HG02943 (cell line): ENCODE data around the gene SIGMAR1.
"Not testable (repeated sequence)": the region's sequence is repeated elsewhere in the genome, so short reads cannot be mapped to it uniquely, and the experiment has no call there.

Experiments
- ATAC-seq: cut with Tn5 transposase; IDR thresholded peaks from one replicate; pipeline ENCODE4 v1.9.1; 2021; ENCODE audit warnings: mild to moderate bottlenecking, low read depth, moderate library complexity; ENCODE audit not compliant: unreplicated experiment

SIGMAR1 gene

DNA sequence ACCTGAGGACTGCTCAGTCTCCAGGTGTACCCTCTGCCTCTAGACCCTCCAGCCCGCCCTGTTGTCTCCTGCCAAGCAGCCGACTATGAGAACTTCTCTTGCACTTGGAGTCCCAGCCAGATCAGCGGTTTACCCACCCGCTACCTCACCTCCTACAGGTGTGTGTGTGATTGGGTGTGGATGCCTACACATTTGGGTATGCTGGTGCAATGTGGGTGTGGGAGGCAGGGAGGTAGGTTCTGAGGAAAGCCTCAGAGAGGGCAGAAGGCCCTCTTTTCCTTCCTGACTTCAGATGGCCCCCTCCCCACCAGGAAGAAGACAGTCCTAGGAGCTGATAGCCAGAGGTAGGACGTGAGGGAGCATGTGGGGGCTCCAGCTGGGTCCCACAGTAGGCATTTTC, 19.4 kb upstream of the SIGMAR1 start:
- no peak for ATAC-seq

DNA sequence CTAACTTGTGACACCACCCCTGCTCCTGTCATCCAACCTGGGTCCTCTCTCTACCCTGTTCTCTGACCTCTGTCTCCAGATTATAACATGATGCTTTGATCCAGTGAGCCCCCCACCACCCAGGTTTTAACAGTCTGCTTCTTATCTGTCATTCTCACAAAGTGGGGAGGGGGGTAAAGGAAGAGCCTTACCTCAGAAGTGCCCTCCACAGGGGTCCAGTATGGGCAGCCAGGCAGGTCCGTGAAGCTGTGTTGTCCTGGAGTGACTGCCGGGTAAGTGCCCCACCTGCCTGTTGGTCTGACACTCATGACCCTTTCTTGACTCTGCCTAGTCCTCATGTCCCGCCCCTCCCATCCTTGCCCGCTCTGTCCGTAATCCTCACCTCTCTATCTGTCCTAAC, 17.8 kb upstream of the SIGMAR1 start:
- no peak for ATAC-seq

DNA sequence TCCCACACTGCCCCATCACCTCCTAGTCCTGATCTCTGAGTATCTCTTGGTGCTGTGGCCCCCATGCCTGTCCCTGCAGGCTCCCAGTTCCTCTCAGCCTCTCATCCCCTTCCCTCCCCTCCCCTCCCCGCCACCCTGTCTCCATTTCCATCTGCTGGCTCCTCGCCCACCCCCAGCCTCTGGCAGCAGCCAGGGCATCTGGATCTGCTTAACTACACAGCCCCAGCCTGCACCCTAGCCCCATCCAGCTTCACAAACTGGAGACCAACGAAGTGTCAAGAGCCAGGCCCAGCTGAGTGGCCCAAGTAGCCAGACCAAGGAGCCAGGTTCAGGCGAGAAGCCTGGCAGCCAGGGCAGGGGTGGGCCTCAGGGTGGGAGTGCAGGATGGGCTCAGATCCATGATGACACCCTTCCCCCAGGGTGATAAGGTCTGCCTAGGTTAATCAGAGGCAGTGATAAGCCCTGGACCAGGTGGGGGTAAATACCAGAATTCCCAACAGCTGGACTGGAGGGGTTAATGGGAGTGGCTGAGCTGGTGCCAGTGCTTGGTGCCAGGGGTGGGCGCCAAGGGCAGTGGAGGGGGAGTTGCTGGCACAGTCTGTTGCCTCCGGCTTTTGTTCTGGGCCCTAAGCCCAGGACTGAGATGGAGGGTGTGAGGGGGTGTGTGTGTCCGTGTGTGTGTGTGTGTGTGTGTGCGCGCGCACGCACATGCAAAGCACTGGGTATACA, 16.9 kb upstream of the SIGMAR1 start:
- ATAC-seq: no peak

DNA sequence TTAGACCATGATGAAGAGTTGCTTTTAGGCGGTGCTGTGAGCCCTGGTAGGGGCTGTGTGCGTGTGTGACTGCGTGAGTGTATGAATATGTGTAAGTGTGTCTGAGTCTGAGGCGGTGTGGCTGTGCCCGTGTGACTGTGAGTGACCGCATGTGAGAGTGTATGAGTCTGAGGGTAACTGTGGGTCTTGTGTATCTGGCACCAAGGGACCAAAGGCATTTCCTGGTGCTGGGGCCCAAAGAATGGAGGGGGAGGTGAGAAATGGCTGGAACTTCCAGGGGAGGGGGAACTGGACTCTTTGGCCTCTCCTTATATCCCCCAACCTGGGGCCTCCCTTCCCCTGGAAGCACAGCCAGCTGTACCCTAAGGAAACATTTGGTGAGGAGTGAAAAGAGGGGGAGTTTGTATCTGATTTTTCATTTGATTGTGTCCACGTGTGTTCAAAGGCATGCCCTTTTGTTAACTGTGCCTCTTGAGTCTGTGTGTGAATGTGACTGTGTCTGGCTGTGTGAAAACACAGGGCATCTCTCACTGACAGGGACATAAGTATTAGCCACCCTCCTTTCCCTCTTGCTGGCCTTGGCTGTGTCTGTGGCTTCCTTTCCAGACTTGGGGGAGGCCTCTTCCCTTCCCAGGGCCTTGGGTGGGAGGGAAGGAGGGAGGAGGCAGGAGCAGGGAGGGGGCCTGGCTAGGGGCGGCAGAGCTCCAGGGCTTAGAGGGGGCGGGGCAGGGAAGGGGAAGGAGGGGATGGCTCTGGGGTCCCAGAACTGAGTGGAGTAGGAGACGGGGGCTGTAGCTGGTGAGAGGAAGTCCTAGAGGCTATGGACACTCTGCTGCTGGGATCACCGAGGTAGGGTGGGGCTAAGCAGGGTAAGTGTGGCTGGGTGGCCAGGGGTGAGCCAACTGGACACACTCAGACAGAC, 15.8 kb upstream of the SIGMAR1 start:
- no peak for ATAC-seq

DNA sequence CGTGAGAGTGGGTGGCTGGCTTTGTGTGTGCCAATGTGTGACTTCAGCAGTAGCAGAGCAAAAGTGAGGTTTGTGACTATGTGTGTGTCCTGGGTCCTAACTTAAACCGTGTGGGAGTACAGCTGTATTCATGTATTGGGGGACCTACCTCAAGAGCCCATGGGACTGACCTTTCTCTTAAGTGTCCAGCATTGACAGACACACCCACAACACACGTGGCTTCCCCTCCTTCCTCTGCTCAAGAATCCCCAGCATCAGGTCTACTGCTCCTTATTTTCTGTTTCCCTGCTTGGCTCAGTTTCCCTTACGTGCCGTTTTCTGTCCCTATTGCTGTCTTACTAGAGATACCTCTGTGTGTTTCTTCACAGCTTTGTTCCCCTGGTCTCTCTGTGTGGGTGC, 15.0 kb upstream of the SIGMAR1 start:
- no peak for ATAC-seq

DNA sequence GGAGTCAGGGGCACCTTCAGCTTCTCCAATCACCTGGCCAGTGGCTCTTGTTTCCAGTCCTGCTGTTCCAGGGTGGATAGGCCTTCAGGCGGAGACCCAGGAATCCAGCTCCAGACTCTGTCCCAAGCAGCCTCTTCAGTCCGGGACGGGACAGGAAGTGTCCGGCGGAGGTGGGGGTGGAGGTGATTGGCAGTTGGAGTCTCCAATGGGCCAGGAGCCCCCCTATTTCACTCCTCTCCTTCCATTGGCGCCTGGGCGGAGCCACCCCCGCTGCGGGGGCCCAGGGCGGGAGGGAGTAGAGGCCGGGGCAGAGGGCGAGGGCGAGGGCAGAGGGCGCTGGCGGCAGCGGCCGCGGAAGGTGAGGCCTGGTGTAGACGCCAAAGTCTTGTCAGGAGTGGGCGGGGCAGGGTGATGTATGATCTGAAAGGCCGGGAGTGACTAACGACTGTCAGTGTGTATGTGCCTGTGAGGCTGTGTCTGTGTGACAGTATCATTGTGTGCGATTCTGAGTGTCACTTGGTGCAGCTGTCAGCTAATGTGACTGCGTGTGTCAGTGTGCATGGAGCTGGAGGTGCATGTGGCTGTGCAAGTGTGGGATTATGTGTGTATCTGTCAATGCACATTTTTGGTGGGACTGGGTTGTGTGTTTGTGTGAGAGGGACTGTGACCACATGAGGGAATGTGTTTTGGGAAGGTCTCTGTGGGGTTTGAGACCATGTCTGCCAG, 14.5 kb upstream of the SIGMAR1 start, which contains the start of gene IL11RA:
Gene IL11RA, plus strand, starts transcription at position 310 of the 726 bp plus-strand sequence. CDS start 3,033 bp downstream, outside the sequence.
- ATAC-seq: no peak

DNA sequence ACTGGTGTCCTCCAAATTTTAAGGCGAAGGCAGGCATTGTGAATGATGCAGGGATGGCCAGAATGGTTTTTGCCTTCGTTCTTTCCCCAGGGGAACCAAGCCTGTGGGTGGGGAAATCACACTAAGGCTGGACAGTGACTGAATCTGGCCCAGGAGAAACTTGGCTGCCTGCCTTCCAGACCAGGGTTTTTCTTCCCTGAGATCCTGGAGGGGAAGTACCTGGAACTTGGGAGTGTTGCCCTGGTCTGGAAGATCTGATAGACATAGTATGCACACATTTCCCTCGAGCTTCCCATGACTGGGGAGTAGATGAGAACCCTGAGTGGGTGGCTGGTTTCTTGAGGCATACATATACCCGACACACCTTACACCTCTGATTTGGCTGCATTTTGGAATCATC, 13.7 kb upstream of the SIGMAR1 start:
- no peak for ATAC-seq

DNA sequence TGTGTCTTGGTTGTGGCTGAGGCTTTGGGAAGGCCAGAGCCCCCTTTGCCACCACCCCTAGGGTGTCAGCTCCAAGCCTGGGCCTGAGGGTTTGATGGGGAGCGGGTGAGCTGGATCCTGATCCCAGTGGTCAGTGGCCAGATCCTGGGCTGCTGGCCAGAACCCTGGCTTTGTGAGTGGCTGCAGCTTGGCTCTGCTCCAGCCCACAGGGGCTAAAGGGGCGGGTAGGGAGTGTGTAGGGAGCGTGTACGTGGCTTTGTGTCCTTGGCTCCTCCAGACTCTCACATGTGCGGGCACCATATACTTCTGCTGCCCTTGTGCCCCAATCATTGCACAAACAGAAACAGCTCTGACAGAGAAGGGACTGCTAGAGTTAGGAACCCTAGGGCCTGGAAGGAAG, 13.2 kb upstream of the SIGMAR1 start:
- ATAC-seq: no peak

DNA sequence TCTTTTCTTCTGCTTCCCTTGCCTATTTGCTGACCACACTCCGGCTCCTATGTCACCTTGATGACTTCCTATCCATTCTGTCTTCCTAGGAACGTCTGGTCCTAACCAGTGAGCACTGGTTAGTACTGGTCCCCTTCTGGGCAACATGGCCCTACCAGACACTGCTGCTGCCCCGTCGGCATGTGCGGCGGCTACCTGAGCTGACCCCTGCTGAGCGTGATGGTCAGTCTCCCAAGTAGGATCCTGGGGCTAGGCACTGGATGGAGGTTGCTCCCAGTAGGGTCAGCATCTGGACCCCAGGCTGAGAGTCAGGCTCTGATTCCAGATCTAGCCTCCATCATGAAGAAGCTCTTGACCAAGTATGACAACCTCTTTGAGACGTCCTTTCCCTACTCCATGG, 11.1 kb upstream of the SIGMAR1 start:
- ATAC-seq: no peak

DNA sequence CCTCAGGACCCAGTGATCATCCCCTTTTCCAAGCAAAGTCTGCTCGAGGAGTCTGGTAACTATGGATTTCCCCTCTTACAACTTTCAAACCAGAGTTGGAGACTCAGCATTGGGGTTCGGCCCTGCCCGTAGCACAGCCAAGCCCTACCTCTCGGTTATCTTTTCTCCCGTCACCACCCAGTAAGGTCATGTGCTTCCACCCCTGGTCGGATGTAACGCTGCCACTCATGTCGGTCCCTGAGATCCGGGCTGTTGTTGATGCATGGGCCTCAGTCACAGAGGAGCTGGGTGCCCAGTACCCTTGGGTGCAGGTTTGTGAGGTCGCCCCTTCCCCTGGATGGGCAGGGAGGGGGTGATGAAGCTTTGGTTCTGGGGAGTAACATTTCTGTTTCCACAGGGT, 10.1 kb upstream of the SIGMAR1 start:
- no peak for ATAC-seq

DNA sequence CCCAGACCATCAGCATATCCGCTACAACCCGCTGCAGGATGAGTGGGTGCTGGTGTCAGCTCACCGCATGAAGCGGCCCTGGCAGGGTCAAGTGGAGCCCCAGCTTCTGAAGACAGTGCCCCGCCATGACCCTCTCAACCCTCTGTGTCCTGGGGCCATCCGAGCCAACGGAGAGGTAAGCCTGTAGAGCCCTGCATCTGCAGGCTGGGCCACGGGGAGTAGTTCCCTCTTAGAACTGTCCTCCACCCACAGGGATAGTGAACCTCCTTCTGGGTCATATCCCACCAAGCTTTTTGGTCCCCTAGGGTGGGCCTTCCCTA, 9.5 kb upstream of the SIGMAR1 start:
- ATAC-seq: no peak

DNA sequence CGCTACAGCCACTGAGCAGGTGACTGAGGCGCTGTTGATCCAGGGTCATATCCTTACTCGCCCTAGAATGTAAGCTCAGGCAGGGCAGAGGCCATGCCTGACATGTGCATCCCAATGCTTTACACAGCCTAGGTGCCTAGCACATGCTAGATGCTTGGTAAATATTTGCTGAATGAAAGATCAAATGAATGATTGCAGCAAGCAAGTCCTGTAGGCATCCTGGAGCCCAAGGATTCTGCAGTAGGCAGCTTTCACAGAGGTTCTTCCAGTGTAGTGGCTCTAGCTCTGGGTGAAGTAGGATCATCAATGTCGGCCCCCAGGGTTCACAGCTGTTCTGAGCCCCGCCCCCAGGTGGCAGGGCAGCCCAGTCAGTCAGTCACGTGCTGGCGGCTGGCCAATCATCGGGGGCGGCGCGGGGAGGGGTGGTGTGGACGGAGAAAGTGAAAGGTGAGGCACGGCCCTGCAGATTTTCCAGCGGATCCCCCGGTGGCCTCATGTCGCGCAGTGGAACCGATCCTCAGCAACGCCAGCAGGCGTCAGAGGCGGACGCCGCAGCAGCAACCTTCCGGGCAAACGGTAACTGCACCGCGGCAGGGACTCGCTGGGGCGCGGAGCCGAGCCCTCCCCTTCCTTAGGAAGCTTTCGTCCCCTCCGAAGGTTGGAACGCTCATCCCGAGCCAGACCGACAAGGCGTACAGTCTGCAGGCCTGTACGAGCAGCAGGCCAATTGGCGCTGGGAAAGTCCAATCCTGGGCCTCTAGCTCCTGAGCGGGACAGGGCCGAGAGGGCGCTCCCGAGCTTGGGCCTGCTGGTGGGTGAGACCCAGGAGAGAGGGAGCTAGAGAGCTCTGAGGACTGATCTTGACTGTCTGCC, 8.9 kb upstream of the SIGMAR1 start, which contains the start of gene GALT:
Gene GALT, plus strand, starts transcription at position 465 of the 873 bp plus-strand sequence. Its CDS starts 30 bp downstream, at position 495.
- peak; percentile 92 for ATAC-seq

DNA sequence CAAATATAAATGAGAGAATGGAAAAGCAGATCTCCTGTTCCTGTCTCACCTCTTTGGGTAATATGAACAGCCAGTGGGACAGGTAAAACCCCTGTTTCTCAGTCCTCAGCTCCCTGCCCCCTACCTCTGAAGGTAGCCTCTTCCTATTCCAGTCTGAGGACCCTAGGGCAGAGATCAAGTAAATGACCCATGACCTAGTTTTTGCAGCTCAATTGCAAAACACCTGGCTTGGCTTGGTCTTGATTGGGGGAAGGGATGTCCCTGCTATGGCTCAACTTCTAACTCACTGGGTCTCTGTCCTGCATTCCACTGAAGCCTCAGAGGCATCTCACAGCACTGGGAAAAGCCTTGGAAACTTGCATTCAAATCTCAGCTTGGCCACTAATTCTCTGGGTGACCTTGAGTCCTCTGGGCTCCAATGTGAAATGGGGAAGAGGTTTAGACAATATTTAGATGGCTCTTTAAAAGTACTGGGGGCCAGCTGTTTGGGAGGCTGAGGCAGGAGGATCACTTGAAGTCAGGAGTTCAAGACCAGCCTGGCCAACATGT, 7.3 kb upstream of the SIGMAR1 start:
- no peak for ATAC-seq

DNA sequence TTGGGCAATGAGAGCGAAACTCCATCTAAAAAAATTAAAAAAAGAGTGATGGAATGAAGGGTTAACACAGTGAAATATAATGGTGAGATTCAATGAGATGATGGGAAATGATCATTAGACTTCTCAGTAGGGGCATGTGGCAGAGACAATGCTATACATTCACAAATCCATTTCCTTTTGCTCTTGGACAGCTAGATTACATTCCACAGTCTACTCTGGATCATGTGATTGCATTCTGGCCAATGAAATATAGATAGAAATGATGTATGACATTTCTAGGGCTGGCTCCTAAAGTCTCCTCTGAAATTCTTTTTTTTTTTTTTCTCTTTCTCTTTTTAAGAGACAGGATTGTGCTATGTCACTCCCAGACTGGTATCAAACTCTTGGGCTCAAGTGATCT, 5.1 kb upstream of the SIGMAR1 start:
- no peak for ATAC-seq

DNA sequence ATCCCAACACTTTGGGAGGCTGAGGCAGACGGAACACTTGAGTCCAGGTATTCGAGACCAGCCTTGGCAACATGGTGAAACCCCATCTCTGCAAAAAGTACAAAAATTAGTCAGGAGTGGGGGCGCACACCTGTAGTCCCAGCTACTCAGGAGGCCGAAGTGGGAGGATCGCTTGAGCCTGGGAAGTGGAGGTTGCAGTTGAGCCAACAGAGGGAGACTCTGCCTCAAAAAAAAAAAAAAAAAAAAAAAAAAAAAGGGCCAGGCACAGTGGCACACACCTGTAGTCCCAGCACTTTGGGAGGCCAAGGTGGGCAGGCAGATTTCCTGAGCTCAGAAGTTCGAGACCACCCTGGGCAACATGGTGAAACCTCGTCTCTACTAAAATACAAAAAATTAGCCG, 1.7 kb upstream of the SIGMAR1 start:
- not testable (repeated sequence) for ATAC-seq

DNA sequence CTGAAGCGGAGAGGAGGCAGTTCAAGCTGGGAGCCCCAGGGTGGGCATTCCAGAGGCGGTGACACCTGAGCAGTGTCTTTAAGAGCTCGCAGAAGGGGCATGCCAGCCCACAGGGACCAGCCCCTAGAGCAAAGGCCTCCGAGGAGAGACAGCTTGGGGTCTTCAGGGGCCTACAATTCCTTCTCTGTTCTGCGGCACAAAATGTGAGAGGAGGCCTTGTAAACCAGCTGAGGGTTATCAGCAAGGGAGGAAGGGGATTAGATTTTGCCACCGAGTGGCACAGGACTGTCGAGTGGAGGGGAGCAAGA, 505 bp upstream of the SIGMAR1 start:
- ATAC-seq: no peak

DNA sequence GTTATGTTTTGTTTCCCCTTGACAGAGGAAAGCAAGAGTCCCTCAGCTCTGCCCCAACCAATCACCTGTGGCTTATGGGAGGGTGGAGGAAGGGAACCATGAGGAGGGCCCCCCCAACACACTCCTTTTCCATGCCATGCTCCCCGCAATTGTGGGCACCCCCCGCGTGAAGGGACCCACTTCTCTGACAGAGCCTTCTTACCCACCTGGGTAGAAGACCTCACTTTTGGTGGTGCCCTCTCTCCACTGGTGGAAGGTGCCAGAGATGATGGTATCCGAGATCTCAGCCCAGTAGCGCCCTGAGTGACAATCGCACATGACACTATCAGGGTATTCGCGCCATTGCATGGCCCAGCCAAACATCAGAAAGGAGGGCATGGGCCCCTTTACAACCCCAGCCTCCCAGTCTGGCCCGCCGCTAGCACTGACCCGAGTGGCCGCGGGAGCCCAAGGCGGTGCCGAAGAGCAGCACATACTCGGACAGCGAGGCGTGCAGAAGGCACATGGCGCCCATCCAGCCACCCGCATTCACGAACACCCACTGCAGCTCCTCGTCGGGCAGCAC, 714 bp downstream of the SIGMAR1 start:
- peak; percentile 10 for ATAC-seq

DNA sequence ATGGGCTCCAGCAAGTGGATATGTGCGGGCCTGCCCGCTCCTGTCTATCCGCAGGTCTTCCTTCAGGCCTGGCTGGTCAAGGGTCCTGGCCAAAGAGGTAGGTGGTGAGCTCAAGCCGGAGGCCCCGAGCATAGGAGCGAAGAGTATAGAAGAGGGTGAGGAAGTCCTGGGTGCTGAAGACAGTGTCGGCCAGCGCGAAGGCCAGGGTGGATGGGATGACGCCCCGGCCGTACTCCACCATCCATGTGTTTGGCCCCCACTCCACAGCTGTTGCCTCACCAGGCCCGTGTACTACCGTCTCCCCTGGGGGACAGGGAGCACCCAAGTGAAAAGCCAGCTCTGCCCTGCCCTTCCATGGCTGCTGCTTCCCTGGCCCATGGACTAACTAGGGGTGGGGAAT, 2.0 kb downstream of the SIGMAR1 start:
- no peak for ATAC-seq

DNA sequence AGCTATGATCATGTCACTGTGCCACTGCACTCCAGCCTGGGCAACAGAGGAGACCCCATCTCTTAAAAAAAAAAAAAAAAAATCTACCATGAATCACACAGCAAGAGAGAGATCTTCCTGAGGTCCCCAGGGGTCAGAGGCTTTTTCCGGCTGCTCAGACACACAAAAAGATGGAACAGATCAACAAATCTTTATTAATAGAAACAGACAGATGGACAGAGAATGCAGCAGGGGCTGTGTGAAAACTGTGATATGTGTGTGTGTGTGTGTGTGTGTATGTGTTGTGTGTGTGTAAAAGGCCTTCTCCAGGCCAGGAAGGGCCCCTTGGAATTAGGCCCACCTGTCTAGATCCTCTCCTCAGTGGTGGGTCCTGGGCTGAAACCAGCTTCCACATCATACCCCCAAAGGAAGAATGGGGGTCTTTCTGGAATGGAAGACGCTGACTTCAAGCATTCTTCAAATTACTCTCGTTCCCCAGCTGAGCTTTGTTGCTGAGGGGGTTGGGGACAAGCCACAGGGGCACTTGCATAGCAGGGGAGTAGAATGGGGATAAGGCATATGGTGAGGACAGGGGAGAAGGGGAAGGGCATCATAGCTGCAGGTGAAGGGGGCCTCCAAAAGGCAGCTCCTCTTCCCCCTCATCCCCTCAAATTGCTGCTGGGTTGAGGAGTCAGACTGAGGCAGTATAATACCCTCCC, 2.9 kb downstream of the SIGMAR1 start:
- no peak for ATAC-seq
